Activated gamma-delta T cell treated with Interleukin-2 at 50 U/mL for 16 hours (primary cell): ENCODE measurements around the gene UACA.

ENCODE experiments used
- DNase-seq: peaks from one replicate; pipeline ENCODE4 v3.0.0-alpha.2; 2020

Gene UACA

DNA sequence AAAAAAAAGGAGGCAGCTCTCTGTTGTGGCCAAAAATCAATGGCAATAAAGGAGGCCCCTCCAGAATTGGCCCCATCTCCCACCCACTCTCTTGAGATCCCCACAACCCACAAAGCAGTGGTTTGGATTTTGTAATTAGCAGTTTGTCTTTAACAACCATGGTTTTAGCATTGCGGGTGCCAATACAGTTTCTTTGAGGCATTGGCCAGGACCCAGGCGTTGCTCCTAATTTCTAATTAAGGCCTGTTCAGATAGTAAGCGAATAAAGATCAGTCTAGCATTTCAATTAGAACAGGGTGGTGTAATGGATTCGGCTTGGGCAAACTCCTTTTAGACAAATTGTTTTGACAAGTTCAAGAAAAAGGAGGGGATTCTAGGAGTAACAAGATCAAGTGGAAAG lies 23.6 kb upstream of the UACA start:
- DNase-seq: no peak

DNA sequence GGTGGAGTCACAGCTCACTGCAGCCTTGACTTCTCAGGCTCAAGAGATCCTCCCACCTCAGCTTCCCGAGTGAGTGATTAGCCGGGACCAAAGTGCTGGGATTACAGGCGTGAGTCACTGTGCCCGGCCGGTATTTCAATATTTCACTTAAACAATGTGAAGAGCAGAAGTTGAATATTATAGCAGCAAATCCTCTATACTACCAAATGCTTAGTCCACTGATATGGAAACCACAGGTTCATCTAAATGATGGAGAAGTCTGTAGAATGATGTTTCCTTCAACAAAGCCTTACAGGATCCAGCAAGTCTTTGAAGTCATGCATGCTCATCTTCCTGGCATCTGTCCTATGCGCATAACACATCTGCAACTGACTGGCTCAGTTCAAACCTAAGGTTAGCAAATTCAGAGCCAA lies 20.3 kb upstream of the UACA start:
- DNase-seq: no peak

DNA sequence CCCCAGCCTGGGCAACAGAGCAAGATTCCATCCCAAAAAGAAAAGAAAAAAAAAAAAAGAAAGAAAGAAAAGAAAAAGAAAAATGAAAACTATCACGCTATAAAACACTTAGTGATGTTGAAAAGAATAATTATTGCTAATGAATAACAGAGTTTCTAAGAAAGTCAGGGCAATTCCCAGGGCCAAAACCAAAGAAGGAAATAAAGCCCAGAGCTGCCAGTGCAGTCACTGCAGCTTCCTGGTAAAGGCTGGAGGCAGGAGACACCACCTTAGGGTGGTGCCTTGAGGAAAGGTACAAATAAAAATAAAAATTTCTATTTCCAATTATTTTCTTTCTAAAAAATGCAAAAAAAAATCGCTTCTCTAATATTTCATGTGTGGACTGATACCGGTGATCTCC lies 19.7 kb upstream of the UACA start:
- no peak for DNase-seq

DNA sequence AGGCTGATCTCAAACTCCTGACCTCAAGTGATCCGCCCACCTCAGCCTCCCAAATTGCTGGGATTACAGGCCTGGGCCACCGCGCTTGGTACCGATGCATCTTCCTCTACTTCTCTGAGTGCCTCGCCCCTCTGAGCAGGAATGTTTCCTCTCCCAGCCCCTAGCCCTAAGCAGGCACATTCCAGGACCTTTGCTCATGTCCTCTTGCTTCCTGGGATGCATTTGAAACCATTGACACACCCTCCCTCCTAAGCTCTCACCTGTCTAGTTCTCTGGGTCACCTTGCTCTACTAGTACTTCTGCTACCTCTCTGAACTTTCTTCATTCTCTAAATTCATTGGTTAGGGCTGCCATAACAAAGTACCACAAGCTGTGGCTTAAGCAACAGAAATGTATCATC lies 17.9 kb upstream of the UACA start:
- no peak for DNase-seq

DNA sequence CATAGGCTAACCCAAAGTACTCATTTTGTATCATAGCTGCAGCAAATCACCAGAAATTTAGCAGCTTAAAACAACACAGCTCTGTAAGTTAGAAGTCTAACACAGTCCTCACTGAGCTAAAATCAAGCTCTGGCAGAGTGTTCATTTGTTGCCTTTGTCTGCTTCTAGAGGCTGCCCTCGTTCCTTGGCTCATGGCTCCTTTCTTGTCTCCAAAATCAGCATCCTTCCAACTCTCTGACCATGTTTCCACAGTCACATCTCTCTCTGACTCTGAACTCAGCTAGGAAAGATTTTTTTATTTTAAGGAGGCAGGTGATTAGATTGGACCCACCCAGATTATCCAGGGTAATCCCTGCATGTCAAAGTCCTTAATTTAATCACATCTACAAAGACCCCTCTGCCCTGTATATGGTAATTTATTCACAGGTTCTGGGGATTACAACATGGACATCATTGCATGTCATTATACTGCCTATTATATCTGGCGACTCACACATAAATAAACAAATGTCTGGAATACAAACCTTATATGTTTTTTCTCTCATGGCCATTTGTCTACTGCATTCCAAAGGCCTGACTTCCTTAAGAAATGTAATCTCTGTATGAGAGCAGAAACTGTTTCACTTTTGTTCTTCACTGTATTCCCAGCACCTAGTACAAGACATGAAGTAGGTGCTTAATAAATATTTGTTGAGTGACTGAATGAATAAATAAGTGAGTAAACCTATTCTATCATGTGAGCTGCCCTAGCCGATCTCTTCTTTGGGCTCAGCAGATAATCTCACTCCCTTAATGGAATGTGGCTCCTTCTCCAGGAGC lies 15.1 kb upstream of the UACA start:
- no peak for DNase-seq

DNA sequence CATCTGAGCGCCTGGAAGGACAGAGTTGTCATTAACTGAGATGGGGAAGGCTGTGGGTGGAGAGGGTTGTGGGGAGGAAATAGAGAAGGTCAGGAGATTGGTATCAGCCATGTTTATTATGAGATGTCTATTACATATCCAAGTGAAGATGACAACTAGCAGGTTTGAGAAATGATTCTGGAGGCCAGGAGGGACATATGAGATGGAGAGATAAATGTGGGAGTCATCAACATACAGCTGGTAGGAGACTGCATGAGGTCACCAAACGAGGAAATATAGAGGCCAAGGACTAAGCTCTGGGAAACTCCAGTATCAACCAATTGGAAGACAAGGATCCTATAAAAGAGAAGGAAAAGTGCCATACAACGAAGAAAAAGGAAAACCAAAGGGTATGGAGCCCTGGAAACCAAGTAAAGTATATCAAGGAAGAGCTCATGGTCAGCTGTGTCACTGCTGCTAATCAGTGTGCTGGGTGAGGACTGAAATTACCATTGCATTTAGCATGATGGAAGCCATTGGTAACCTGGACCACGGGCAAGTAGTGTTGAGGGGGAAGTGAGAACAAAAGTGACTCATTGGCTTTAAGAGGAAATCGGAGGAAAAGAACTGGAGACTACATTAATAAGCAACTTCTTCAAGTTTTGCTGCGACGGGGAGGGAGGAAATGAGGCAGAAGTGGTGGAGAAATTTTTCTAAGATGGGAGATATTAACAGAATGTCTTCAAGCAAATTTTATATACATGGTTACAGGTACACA lies 14.0 kb upstream of the UACA start:
- no peak for DNase-seq

DNA sequence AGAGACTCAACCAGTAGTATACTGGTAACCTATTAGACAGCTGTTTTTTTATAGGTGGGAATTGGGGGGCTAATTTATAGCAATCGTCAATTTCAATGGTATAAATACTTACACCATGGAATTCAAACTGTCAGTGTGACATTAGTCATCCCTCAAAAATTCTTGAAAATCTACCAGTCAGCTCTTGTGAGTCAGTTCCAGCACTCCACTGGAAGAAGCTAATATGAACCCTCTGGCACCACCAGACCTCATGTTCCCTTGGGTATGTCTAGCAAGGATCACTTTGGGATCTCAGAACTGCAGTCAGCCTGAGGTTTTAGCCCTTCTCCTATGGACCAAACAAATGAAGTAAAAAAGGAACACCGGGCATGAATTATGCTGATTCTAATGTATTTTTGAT lies 11.8 kb upstream of the UACA start:
- no peak for DNase-seq

DNA sequence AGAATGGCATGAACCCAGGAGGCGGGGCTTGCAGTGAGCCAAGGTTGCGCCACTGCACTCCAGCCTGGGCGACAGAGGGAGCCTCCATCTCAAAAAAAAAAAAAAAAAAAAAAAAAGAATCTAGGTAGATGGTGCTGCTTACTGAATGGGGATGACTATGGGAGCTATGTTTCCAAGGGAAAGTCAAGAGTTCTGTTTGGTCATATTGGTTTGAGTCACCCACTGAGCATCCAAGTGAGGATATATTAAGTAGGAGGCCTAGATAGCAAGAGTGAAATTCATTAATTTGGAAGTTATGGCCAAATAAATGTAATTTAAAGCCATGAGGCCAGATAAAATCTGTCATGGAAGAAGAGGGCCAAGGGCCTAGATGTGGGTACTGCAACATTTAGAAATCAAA lies 9.0 kb upstream of the UACA start:
- no peak for DNase-seq

DNA sequence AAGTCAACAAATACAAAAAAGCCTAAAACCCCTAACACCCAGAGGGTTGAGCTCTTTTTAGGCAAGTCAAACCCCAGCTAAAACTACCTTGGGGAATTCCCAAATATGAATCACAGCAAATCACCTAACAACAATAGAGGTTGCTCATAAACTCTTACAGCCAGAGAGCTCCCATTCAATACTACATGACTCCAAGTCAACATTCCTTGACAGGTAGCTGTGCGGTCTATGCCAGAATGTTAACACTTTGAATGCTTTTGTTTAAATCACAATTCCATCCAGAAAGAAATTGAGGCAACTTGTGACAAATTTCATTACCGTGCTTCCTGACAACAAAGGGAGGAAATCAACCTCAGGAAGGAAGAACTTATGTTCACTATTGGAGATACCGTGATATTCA lies 7.5 kb upstream of the UACA start:
- no peak for DNase-seq

DNA sequence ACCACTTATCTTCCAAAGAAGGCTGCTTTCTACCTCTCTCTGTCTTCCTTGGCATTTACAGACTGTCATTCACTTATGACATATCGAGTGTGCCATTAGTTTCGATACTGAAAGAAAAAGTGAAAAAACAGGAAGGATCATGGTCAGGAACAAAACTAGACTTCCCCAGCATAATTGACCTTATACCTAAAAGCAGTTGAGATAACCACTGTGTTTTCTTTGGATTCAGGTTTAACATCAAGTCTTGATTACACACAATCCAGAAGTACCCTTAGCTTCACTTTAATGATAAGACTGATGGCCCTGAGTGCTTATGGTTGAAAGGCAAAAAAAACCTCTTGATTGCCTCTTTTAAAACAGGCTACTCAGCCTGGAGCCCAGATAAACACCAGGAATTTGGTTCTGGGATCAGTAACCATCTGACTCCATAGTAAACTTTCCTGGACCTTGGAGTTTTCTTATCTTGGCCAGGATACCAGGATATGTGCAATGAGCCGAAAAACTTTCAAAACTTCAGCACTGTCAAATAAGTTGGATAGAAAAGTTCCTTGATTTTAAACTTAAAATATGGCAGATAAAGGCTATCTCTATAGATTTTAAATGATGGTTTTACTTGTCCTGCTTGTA lies 5.0 kb upstream of the UACA start:
- DNase-seq: no peak

DNA sequence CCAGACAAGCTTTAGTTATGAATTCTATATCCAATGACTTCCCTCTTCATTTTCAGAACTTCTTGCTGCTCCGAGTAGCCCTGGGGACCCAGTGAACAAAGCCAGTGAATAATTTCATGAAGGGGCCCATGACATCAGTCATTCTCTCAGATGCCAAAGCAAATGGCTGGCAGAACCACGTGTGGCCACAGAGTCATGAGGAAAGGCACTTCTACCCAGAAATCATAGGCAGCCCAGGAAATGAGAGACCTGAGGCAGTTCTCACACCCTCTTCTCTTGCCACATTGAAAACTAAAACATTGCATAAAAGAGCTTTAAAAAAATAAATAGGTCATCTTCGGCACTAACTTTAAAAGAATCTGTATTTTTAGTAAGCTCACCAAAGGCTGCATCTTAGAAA lies 4.3 kb upstream of the UACA start:
- no peak for DNase-seq

DNA sequence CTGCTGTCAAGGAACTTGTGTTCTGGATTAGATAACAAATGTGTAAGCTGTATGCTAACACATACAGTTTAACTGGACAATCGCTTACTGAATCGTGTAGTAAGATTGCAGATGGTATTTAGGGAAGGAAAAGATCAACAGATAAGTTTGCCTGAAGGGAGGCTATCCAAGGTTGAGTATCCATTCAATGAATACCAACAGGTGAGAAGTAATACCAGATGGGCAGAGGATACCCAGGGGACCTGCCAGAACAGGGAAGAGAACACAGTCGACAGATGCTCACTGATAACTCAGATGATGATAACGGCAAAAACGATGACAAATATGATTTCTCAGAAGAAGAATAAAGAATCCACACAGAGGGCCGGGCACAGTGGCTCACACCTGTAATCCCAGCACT lies 3.2 kb upstream of the UACA start:
- DNase-seq: no peak

DNA sequence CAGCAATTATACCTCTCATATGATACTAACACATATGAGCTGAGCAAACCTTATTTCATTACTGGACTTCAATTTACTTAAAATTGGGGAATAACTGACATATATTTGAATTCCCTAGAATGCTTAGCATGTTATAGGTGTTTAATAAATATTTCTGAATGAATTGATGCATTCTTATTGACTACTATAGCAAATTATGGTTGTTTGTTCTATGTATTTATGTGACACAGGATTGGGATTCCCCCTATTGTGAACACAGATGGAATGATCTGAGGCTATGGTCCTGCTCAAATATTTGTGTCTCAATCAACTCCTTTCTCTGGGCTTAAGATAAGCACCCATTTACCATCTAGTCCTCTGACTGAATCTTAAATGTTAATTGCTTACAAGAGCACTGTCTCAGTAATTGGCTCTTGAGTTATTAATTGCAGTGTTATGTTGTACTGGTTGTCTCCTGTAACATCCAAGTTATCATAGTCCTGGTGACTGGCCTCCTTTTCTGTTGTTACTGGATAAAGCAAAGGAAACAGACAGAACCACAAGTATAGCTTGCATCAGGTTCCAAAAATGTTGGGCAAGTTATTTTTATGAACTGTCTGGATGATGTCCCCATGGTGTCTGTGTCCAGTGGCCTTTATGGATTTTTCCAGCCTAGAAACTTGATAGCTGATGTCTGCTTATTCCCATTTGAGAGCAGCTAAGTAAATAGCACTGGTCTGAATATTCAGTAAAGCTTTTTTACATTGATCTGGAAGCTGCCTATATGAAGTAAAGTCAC lies 2.3 kb upstream of the UACA start:
- DNase-seq: no peak

DNA sequence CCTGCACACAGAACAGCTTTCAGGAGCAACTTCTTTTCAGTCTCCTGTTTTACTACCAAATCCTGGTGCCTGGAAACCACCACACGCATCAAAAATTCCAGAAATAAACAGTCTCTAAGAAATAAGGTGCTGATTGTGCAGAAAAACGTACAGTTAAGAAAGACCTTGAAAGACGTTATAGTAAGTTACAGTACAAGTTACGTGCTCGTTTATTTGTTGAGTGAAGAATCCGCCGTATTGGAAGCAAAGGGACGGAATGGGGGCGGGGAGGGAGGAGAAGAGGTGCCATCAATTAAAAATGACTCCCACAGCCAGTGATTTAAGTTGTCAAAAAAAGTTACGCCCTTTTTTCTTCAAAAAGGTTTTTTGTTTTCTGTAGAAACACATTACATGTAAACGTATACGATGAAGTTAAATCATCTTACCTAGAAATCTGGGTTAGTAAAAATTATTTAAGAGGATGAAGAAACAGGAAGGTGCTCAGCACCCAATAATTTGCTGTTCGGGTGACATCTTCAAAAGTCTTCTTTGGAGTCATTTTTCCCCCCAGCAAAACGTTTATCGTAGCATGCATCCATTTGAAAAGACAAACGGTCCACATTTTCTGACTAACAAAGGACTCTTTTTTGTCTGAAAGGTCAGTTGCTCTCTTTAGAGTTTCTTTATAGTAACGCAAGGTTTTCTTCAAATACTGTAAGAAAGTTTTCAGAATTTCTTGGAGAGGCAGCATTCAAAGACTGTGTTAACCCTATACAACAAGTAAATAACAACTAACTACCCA lies 782 bp upstream of the UACA start:
- DNase-seq: no peak

DNA sequence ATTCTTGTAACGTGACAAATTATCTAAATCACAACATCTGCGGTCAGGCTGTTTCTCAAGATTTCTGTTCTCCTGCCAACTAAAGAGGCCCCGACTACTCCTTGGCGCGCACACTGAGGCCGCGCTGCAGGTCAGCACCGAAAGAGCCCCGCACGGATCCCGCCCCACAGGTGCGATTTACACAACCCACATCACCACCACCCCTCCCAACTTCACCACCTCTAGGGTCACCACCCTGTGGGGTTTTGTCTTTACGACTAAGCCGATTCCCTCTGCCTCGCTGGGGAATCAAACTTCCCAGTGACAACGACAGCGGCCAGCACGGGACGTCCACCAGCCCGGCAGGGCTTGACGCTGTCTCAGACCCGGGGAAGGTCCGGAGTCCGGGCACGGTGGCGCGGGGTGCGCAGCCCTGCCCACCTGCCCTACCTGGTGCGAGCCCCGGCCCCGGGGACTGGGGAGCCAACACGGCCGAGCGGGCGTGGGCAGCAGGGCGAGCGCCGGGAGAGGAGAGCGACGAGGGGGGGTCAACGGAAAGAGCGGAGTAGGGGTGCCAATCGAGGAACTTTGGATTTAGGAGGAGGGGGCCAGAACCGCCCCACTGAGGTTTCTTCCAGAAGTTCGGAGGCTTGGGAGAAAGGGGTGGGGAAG lies 764 bp downstream of the UACA start:
- no peak for DNase-seq

DNA sequence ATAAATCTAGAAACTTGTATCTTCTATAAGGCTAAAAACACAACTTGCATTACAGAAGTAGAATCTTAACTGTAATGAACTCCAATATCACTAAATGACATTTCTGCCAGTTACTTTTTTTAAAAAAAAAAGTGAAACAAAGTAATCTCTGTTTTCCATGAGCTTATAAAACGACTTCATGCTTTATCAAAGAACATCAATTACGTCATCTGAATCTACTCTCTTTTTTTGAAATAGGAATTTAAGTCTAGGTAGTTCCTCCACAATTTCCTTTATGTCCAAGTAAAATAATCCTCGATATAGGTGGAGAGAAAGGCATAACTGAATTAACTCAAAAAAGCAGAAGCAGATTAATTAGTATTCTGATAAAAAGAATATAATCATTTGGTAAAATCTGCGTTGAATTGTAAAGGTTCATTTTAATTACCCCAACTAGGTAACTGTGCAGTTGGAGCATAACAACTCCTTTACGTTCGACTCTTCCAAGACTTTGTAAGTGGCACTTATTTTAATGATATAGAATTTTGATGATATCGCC lies 1.4 kb downstream of the UACA start:
- no peak for DNase-seq

DNA sequence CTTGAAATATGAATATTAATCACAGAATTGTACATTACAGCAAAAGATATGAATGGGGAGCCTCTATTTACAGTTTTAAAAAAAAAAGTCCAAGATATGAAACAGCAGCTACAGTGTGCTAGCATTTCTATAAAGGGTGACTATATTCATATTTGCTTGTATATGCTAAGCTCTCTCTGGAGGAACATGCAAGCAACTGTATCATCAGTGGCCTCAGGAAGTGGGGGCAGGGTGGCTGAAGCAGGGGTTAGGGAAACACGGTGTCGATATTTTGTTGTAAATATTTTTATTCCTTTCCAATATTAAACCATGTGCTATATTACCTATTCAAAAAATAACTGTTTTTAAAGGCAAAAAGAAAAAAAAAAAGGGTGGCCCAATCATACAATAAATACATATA lies 2.3 kb downstream of the UACA start:
- no peak for DNase-seq

DNA sequence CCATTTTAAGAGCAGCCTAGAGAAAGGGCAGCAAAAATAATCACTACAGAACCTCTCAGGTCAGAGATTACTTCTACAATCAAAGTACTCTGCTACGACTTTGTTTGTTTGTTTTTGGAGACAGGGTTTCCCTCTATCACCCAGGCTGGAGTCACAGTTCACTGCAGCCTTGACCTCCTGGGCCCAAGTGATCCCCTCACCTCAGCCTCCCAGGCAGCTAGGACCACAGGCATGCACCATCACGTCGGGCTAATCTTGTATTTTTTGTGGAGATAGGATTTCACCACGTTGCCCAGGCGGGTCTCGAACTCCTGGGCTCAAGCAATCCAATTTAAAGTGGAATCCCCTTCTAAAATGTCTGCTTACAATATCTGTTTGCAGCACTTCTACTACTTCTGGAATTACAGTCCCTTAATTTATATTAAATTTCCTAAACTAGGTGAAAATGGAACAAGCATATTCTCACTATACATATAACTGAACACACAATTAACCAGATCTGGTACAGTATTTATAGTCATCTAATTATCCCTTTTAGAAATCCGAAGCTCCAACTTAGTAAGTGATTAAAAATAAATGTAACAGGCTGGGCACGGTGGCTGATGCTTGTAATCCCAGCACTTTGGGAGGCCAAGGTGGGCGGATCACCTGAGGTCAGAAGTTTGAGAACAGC lies 4.4 kb downstream of the UACA start:
- no peak for DNase-seq

DNA sequence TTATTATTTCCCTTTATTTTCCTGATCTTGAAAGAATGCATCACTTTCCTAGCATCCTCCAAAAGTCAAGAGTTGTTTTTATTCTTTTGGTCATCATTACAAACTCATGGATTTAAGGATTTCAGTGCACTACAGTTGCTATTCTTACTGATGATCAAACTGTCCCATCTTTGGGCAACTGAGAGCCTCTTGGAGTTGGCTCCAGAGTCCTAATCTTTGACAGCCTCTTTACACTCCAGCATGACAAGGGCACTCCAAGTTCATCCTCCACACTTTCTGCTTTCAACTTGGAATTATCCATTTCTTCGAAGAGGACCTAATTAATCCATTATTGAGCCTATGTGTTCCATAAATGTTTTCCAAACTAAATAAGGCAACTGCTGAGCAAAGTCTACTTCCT lies 5.7 kb downstream of the UACA start:
- DNase-seq: no peak

DNA sequence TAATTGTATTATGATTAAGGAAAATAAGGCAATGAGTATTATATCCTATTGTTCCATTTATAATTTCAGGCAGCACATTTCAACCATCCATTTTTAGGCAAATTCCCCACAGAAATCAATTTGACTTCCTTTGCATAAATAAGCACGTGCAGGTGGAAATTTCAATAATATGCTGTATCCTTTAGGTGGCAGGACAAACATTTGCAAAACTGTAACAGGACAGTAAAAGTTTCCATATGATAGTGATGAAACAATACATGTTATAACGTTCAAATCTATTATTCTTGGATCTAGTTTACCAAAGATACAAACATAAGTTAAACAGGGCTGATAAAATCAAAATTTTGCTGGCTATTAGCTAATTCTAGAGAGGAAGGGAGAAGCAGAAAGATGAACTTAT lies 8.5 kb downstream of the UACA start:
- no peak for DNase-seq
